ENCODE measurements around the gene SERPINB4. TPM values are rescaled to one million over a fixed set of nuclear protein-coding genes. Genes with fewer than 3 reads are reported as not detected.
"Not testable (repeated sequence)": the region's sequence is repeated elsewhere in the genome, so short reads cannot be mapped to it uniquely, and the experiment has no call there.

The SERPINB4 gene
- total and polyA plus RNA-seq, 4 donors = not detected

- Histone ChIP-seq H3K9me3 (ENCODE audit: control insufficient read depth, insufficient read depth, low read length) (no peaks in the 10 kb centered on the region), H3K36me3 (ENCODE audit: control insufficient read depth, insufficient read depth, low read length) (no peaks in the 10 kb centered on the region), H3K4me3 (ENCODE audit: low read depth, low read length) (no peak overlapping the region), H3K27ac (ENCODE audit: low read depth, low read length) (no peak overlapping the region), H3K27me3 (ENCODE audit: control insufficient read depth, insufficient read depth, low read length) (no peaks in the 10 kb centered on the region), H3K4me1 (ENCODE audit: control insufficient read depth, insufficient read depth, low read length) (no peaks in the 10 kb centered on the region)
- WGBS (ENCODE audit: insufficient coverage) = 36% methylated on average over 2 of the region's 5 CpGs
- no peak for DNase-seq (ENCODE audit: low read depth in 4 of 6, low spot score in 6 of 6)
Measured at GRCh38 chr18:63676526-63677323, 32.7 kb upstream of the SERPINB4 start.

DNA sequence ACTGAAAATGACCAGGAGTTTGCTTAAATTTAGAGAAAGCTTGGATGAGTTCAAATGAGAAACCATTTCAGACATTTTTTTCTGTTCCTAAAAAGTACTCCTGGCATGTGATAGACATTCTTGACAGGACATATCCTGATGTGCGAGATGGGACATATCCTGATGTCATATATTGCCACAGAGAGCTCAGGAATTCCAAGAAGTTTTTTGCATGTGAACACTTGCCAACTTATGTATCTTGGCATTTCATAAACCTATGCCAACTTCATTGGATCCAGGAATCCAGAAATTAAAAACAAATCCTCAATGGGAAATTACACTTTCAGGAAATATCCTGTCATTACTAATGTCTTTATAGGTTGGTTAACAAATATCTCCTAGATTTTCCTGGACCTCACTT is 20.5 kb upstream of the SERPINB4 start:
- Histone ChIP-seq H3K4me3 (ENCODE audit: low read depth, low read length) (no peak overlapping the region), H3K27me3 (ENCODE audit: control insufficient read depth, insufficient read depth, low read length) (no peaks in the 10 kb centered on the region), H3K27ac (ENCODE audit: low read depth, low read length) (no peak overlapping the region), H3K36me3 (ENCODE audit: control insufficient read depth, insufficient read depth, low read length) (no peaks in the 10 kb centered on the region), H3K9me3 (ENCODE audit: control insufficient read depth, insufficient read depth, low read length) (no peaks in the 10 kb centered on the region), H3K4me1 (ENCODE audit: control insufficient read depth, insufficient read depth, low read length) (no peaks in the 10 kb centered on the region)
- 100% methylated on average over 1 of the region's 1 CpG for WGBS (ENCODE audit: insufficient coverage)
- no peak for DNase-seq (ENCODE audit: low read depth in 4 of 6, low spot score in 6 of 6)

DNA sequence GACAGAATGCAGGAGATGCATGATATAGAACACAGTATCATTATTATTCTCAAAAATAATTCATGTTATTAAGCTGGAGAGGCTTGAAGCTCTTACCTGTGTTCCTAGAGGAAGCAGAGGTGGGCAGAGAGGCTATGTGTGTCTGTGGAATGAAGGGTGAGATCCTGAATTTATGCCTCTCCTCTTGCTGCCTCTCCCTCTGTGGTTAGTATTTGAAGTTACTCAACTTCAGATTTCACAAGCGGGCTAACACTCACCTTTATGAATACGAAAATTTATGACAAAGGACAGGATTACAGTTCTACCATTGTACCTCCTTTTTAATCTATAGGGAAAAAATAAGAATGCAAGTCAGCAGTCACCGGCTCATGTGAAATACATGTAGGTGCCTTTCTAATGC is 17.7 kb upstream of the SERPINB4 start, which contains the start of gene SERPINB3:
Gene SERPINB3 (minus strand): TSS at position 144 of the 400 bp plus-strand sequence. CDS start 677 bp downstream, outside the sequence.
- not testable (repeated sequence) for H3K9me3 ChIP-seq (ENCODE audit: control insufficient read depth, insufficient read depth, low read length); H3K27ac ChIP-seq (ENCODE audit: low read depth, low read length); H3K4me3 ChIP-seq (ENCODE audit: low read depth, low read length); H3K36me3 ChIP-seq (ENCODE audit: control insufficient read depth, insufficient read depth, low read length); DNase-seq (ENCODE audit: low read depth in 4 of 6, low spot score in 6 of 6); H3K4me1 ChIP-seq (ENCODE audit: control insufficient read depth, insufficient read depth, low read length); H3K27me3 ChIP-seq (ENCODE audit: control insufficient read depth, insufficient read depth, low read length)
- no CpG with 5 or more reads among the region's 3 CpGs for WGBS (ENCODE audit: insufficient coverage)

DNA sequence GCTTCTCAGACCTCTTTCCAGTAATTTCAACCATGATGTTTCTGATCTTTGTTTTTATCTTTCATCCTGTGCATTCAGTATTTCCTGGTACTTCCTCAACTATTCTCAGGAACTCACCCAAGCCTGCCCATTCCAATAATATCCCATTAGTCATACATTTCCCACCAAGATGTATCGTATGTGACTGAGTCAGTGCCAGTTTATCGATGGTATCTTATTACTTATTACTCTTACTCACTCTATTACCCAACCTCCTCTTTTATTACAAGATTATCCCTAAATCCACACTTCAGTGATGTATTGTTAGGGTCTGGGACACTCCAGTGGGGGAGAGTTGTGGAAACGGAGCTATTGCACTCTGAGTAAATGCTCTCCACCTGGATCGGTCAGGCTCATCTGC is 14.9 kb upstream of the SERPINB4 start:
- DNase-seq (ENCODE audit: low read depth in 4 of 6, low spot score in 6 of 6); H3K9me3 ChIP-seq (ENCODE audit: control insufficient read depth, insufficient read depth, low read length); H3K27ac ChIP-seq (ENCODE audit: low read depth, low read length); H3K36me3 ChIP-seq (ENCODE audit: control insufficient read depth, insufficient read depth, low read length); H3K27me3 ChIP-seq (ENCODE audit: control insufficient read depth, insufficient read depth, low read length); H3K4me1 ChIP-seq (ENCODE audit: control insufficient read depth, insufficient read depth, low read length); H3K4me3 ChIP-seq (ENCODE audit: low read depth, low read length): not testable (repeated sequence)
- no CpG with 5 or more reads among the region's 4 CpGs for WGBS (ENCODE audit: insufficient coverage)

DNA sequence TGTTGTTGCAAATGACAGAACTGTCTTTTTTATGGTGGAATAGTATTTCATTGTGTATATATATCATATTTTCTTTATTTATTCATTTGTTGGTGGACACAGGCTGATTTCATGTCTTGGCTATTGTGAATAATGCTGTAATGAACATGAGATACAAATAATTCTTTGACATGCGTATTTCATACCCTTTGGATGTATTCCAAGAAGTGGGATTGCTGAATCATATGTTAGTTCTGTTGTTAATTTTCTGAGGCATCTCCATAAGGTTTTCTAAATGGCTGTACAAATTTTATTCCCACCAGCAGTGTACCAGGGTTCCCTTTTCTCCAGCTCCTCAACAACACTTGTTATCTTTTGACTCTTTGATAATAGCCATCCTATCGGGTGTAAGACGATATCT is 6.2 kb upstream of the SERPINB4 start:
- H3K27me3 ChIP-seq (ENCODE audit: control insufficient read depth, insufficient read depth, low read length); H3K4me3 ChIP-seq (ENCODE audit: low read depth, low read length); H3K36me3 ChIP-seq (ENCODE audit: control insufficient read depth, insufficient read depth, low read length); DNase-seq (ENCODE audit: low read depth in 4 of 6, low spot score in 6 of 6); H3K4me1 ChIP-seq (ENCODE audit: control insufficient read depth, insufficient read depth, low read length); H3K27ac ChIP-seq (ENCODE audit: low read depth, low read length); H3K9me3 ChIP-seq (ENCODE audit: control insufficient read depth, insufficient read depth, low read length): not testable (repeated sequence)
- no CpG with 5 or more reads among the region's 3 CpGs for WGBS (ENCODE audit: insufficient coverage)

- Histone ChIP-seq H3K27me3 (ENCODE audit: control insufficient read depth, insufficient read depth, low read length) (no peaks in the 10 kb centered on the region), H3K4me3 (ENCODE audit: low read depth, low read length) (no peak overlapping the region), H3K27ac (ENCODE audit: low read depth, low read length) (no peak overlapping the region), H3K9me3 (ENCODE audit: control insufficient read depth, insufficient read depth, low read length) (no peaks in the 10 kb centered on the region), H3K4me1 (ENCODE audit: control insufficient read depth, insufficient read depth, low read length) (no peaks in the 10 kb centered on the region), H3K36me3 (ENCODE audit: control insufficient read depth, insufficient read depth, low read length) (no peaks in the 10 kb centered on the region)
- 71% methylated on average over 5 of the region's 7 CpGs for WGBS (ENCODE audit: insufficient coverage)
- no peak for DNase-seq (ENCODE audit: low read depth in 4 of 6, low spot score in 6 of 6)
Measured at GRCh38 chr18:63648241-63648640, 4.2 kb upstream of the SERPINB4 start.

- no peak for DNase-seq (ENCODE audit: low read depth in 4 of 6, low spot score in 6 of 6)
- Histone ChIP-seq H3K27me3 (ENCODE audit: control insufficient read depth, insufficient read depth, low read length) (no peaks in the 10 kb centered on the region), H3K9me3 (ENCODE audit: control insufficient read depth, insufficient read depth, low read length) (no peaks in the 10 kb centered on the region), H3K36me3 (ENCODE audit: control insufficient read depth, insufficient read depth, low read length) (no peaks in the 10 kb centered on the region), H3K4me3 (ENCODE audit: low read depth, low read length) (no peak overlapping the region), H3K27ac (ENCODE audit: low read depth, low read length) (no peak overlapping the region), H3K4me1 (ENCODE audit: control insufficient read depth, insufficient read depth, low read length) (no peaks in the 10 kb centered on the region)
Measured at GRCh38 chr18:63646936-63647335, 2.9 kb upstream of the SERPINB4 start.

- no CpG with 5 or more reads among the region's 1 CpG for WGBS (ENCODE audit: insufficient coverage)
- H3K4me3 ChIP-seq (ENCODE audit: low read depth, low read length); DNase-seq (ENCODE audit: low read depth in 4 of 6, low spot score in 6 of 6); H3K4me1 ChIP-seq (ENCODE audit: control insufficient read depth, insufficient read depth, low read length); H3K27me3 ChIP-seq (ENCODE audit: control insufficient read depth, insufficient read depth, low read length); H3K27ac ChIP-seq (ENCODE audit: low read depth, low read length); H3K9me3 ChIP-seq (ENCODE audit: control insufficient read depth, insufficient read depth, low read length); H3K36me3 ChIP-seq (ENCODE audit: control insufficient read depth, insufficient read depth, low read length): not testable (repeated sequence)
Measured at GRCh38 chr18:63644694-63645093, 638 bp upstream of the SERPINB4 start.

GRCh38 chr18:63642668-63643356 is 1.2 kb downstream of the SERPINB4 start:
- not testable (repeated sequence) for H3K27ac ChIP-seq (ENCODE audit: low read depth, low read length); DNase-seq (ENCODE audit: low read depth in 4 of 6, low spot score in 6 of 6); H3K4me3 ChIP-seq (ENCODE audit: low read depth, low read length); H3K27me3 ChIP-seq (ENCODE audit: control insufficient read depth, insufficient read depth, low read length); H3K36me3 ChIP-seq (ENCODE audit: control insufficient read depth, insufficient read depth, low read length); H3K4me1 ChIP-seq (ENCODE audit: control insufficient read depth, insufficient read depth, low read length); H3K9me3 ChIP-seq (ENCODE audit: control insufficient read depth, insufficient read depth, low read length)
- WGBS (ENCODE audit: insufficient coverage) = 95% methylated on average over 2 of the region's 4 CpGs

- H3K4me3 ChIP-seq (ENCODE audit: low read depth, low read length); DNase-seq (ENCODE audit: low read depth in 4 of 6, low spot score in 6 of 6); H3K36me3 ChIP-seq (ENCODE audit: control insufficient read depth, insufficient read depth, low read length); H3K9me3 ChIP-seq (ENCODE audit: control insufficient read depth, insufficient read depth, low read length); H3K27ac ChIP-seq (ENCODE audit: low read depth, low read length); H3K4me1 ChIP-seq (ENCODE audit: control insufficient read depth, insufficient read depth, low read length); H3K27me3 ChIP-seq (ENCODE audit: control insufficient read depth, insufficient read depth, low read length): not testable (repeated sequence)
- no CpG with 5 or more reads among the region's 4 CpGs for WGBS (ENCODE audit: insufficient coverage)
Measured at GRCh38 chr18:63641157-63641680, 2.8 kb downstream of the SERPINB4 start.
